K562 (cell line): Measurements from ENCODE around the gene NAV2. TPM values are rescaled to one million over a fixed set of nuclear protein-coding genes. Genes with fewer than 3 reads are reported as not detected.
A peak's percentile ranks its signal among the peaks of the same experiment; 100 is the strongest.

Experiments
- BRF1 ChIP-seq: IDR thresholded peaks from 3 replicates; pipeline ENCODE4 v1.6.1; 2011; ENCODE audit warnings: borderline replicate concordance, mild to moderate bottlenecking; ENCODE audit not compliant: insufficient read length; ENCODE audit errors: extremely low read depth
- E2F8 ChIP-seq: fragments of 450-650 bp; IDR thresholded peaks from 2 replicates; pipeline ENCODE4 v1.7.1; 2018; ENCODE audit warnings: mild to moderate bottlenecking, low read depth; ENCODE audit not compliant: partially characterized antibody
- ETS2 ChIP-seq: IDR thresholded peaks from 2 replicates; pipeline ENCODE4 v1.6.1; 2016; ENCODE audit warnings: borderline replicate concordance, missing genetic modification characterization, mild to moderate bottlenecking, moderate library complexity, missing compliant biosample characterization; ENCODE audit not compliant: poor library complexity, severe bottlenecking
- ETV5 ChIP-seq: sonication (generic); formaldehyde crosslinking; IDR thresholded peaks from 2 replicates; pipeline ENCODE4 v1.4.0; 2020; ENCODE audit warnings: low read depth, mild to moderate bottlenecking, missing genetic modification reagents
- HDAC3 ChIP-seq: fragments of 450-650 bp; IDR thresholded peaks from 2 replicates; pipeline ENCODE4 v1.6.1; 2018; ENCODE audit warnings: borderline replicate concordance, mild to moderate bottlenecking, moderate library complexity; ENCODE audit not compliant: partially characterized antibody
- JUND ChIP-seq, 2 experiments: IDR thresholded peaks; 2 replicates in 1 of 2; 3 replicates in 1 of 2; pipeline ENCODE4 v1.6.1; 2011; ENCODE audit warnings: borderline replicate concordance in 2 of 2, low read depth in 2 of 2, low read length in 2 of 2, improper control_type of control experiment in 1 of 2, missing biosample characterization in 1 of 2, missing genetic modification characterization in 1 of 2, missing genetic modification reagents in 1 of 2
- LCOR ChIP-seq: sonication (generic); formaldehyde crosslinking; IDR thresholded peaks from 2 replicates; pipeline ENCODE4 v1.8.0; 2022; ENCODE audit warnings: mild to moderate bottlenecking, missing genetic modification reagents
- MBD1 ChIP-seq: fragments of 250-450 bp; sonication (Bioruptor Pico); IDR thresholded peaks from 2 replicates; pipeline ENCODE4 v1.8.0; 2022; ENCODE audit warnings: inconsistent platforms
- MEIS2 ChIP-seq: fragments of 450-650 bp; IDR thresholded peaks from 2 replicates; pipeline ENCODE4 v1.6.1; 2014; ENCODE audit warnings: mild to moderate bottlenecking; ENCODE audit not compliant: partially characterized antibody
- MITF ChIP-seq: IDR thresholded peaks from 2 replicates; pipeline ENCODE4 v1.6.1; 2014; ENCODE audit warnings: antibody characterized with exemption
- MXI1 ChIP-seq: IDR thresholded peaks from 2 replicates; pipeline ENCODE4 v1.6.1; 2011; ENCODE audit warnings: low read depth, mild to moderate bottlenecking, improper control_type of control experiment, low read length
- PML ChIP-seq: IDR thresholded peaks from 2 replicates; pipeline ENCODE4 v1.6.1; 2012; ENCODE audit warnings: low read length, inconsistent platforms
- TCFL5 ChIP-seq: fragments of 250-450 bp; sonication (Bioruptor Pico); conservative IDR thresholded peaks from 2 replicates; pipeline ENCODE4 v1.6.1; 2021; ENCODE audit warnings: mild to moderate bottlenecking, moderate library complexity, matching md5 sums
- THRA ChIP-seq: fragments of 450-650 bp; IDR thresholded peaks from 2 replicates; pipeline ENCODE4 v1.6.1; 2017; ENCODE audit warnings: mild to moderate bottlenecking, moderate library complexity
- ZC3H4 ChIP-seq: sonication (generic); formaldehyde crosslinking; IDR thresholded peaks from 2 replicates; pipeline ENCODE4 v1.9.0; 2021; ENCODE audit warnings: missing genetic modification reagents, borderline replicate concordance
- ZFPM2 ChIP-seq: fragments of 250-450 bp; sonication (Bioruptor Pico); IDR thresholded peaks from 2 replicates; pipeline ENCODE4 v1.5.1; 2022; ENCODE audit warnings: mild to moderate bottlenecking
- ZNF184 ChIP-seq: sonication (generic); formaldehyde crosslinking; IDR thresholded peaks from 2 replicates; pipeline ENCODE4 v1.5.0; 2020; ENCODE audit warnings: missing genetic modification reagents
- polyA plus RNA-seq, 8 experiments: library from polyadenylated mRNA; depleted of rRNA in 4 of 8; stranded (reverse) in 5 of 8; unstranded in 3 of 8; fragments of >200 nt; fragmentation: Nextera tagmentation in 2 of 8; fragmentation: Illumina TruSeq in 1 of 8; extraction: Ambion mirVana in 2 of 8; extraction: Trizol in 1 of 8; gene quantifications; 2 replicates each; pipeline versions ENCODE4 v1.2.1 to v1.2.3, GENCODE V29; 2011 to 2014; ENCODE audit warnings: inconsistent platforms in 1 of 8, missing spikeins in 1 of 8
- total RNA-seq, 7 experiments: library from RNA; depleted of rRNA in 6 of 7; stranded (reverse); fragments of >200 nt in 6 of 7; fragmentation: Illumina TruSeq in 2 of 7; extraction: Trizol in 2 of 7; gene quantifications; 2 replicates each; pipeline versions ENCODE4 v1.2.1 to v1.2.3, GENCODE V29; 2011 to 2021; ENCODE audit warnings: low replicate concordance in 1 of 7

Gene NAV2
- total and polyA plus RNA-seq, 9 of the 15 experiments (the other 6 are each of a cell fraction or from before 2014, with no cell fraction given) = 0.03 to 0.35 (median 0.05) TPM

GRCh38 chr11:20112291-20113148 is 399.9 kb downstream of the NAV2 start (continued):
- TF ChIP-seq MBD1 (CRISPR knock-in tag) (no peak), JUND (IDR thresholded peaks at IDR 0.05; ENCODE audit: borderline replicate concordance, low read depth, low read length) (peak; percentile 93), JUND (tag; IDR thresholded peaks at IDR 0.05; ENCODE audit: borderline replicate concordance, low read depth, low read length) (peak; percentile 99), LCOR (CRISPR knock-in tag) (no peak), MEIS2 (peak; percentile 61), BRF1 (no peak), ZC3H4 (CRISPR knock-in tag) (no peak), ZNF184 (CRISPR knock-in tag) (no peak), MITF (0 out of 2 replicates have a peak, but pooled peaks have one; percentile 27), ETV5 (CRISPR knock-in tag) (no peak), TCFL5 (no peak), MXI1 (no peak), ZFPM2 (CRISPR knock-in tag) (no peak), HDAC3 (no peak), E2F8 (no peak), PML (no peak), THRA (no peak), ETS2 (tag) (no peak)
